Keratinocyte (primary cell): ENCODE data around the gene TMEM248.
"Not testable (repeated sequence)": the region's sequence is repeated elsewhere in the genome, so short reads cannot be mapped to it uniquely, and the experiment has no call there.

Experiments
- CTCF ChIP-seq, 3 experiments: IDR thresholded peaks in 1 of 3; conservative IDR thresholded peaks in 1 of 3; optimal IDR thresholded peaks in 1 of 3; 2 replicates in 2 of 3; 3 replicates in 1 of 3; pipeline versions ENCODE3 to v1.5.1; 2011; ENCODE audit warnings: low read length in 3 of 3, mild to moderate bottlenecking in 3 of 3, moderate library complexity in 2 of 3, control low read depth in 1 of 3, inconsistent platforms in 1 of 3; ENCODE audit not compliant: insufficient read depth in 2 of 3; ENCODE audit errors: extremely low read depth in 1 of 3
- EZH2 ChIP-seq: IDR thresholded peaks from one replicate; pipeline ENCODE4 v1.6.1; 2012; ENCODE audit warnings: inconsistent platforms, mild to moderate bottlenecking, low read length, moderate library complexity

- not testable (repeated sequence) for TF ChIP-seq CTCF (optimal IDR thresholded peaks at IDR 0.05 in 1 of 3, IDR thresholded peaks at IDR 0.05 in 1 of 3, conservative IDR thresholded peaks at IDR 0.05 in 1 of 3; ENCODE audit: extremely low read depth in 1 of 3, insufficient read depth in 2 of 3, low read length in 3 of 3); EZH2
These were observed 59.3 kb downstream of the TMEM248 start for GRCh38 chr7:66980336-66980735.
